Activated naive CD8-positive, alpha-beta T cell treated with anti-CD3 and anti-CD28 coated beads, Interleukin-2, amount 10 ng/mL, durations not matched to agents 7 days and 5 days (primary cell): ENCODE data around the gene HSPA4. TPM values are rescaled to one million over a fixed set of nuclear protein-coding genes. Genes with fewer than 3 reads are reported as not detected.

ENCODE experiments used
- ATAC-seq: fragments of 150-1000 bp; cut with Tn5 transposase; one replicate; pipeline ENCODE4 v1.10.0; 2021; ENCODE audit warnings: low read depth, moderate library complexity
- POLR2A ChIA-PET: fragments of 350-600 bp; sonication (Branson Sonifier 250); formaldehyde crosslinking; loops from one replicate; lab custom pipeline; 2021; ENCODE audit warnings: antibody characterized with exemption; lab: Charles Lee
- DNase-seq: peaks from one replicate; pipeline ENCODE4 v3.0.0; 2021
- H3K27ac Mint-ChIP-seq: one replicate; pipeline ENCODE4 v1.8.0; 2022; ENCODE audit warnings: mild to moderate bottlenecking, mixed read lengths
- H3K27me3 Mint-ChIP-seq: one replicate; pipeline ENCODE4 v1.8.0; 2022; ENCODE audit warnings: mild to moderate bottlenecking, moderate library complexity, mixed read lengths
- H3K36me3 Mint-ChIP-seq: one replicate; pipeline ENCODE4 v1.8.0; 2021; ENCODE audit warnings: mild to moderate bottlenecking, mixed read lengths
- H3K4me1 Mint-ChIP-seq: one replicate; pipeline ENCODE4 v1.8.0; 2021; ENCODE audit warnings: mixed read lengths
- H3K4me3 Mint-ChIP-seq: one replicate; pipeline ENCODE4 v1.8.0; 2022; ENCODE audit warnings: mild to moderate bottlenecking, moderate library complexity, mixed read lengths
- H3K9me3 Mint-ChIP-seq: one replicate; pipeline ENCODE4 v1.8.0; 2021; ENCODE audit warnings: mixed read lengths
- total RNA-seq, 2 experiments: library from RNA; stranded (reverse); gene quantifications; one replicate each; pipeline ENCODE4 v1.2.3, GENCODE V29; 2021

The HSPA4 gene
- total RNA-seq, 2 experiments from 2014 or later, result 78.9 to 83.2 TPM

GRCh38 chr5:133113331-133114061, 61.7 kb downstream of the HSPA4 start:
- Mint-ChIP-seq H3K4me1 (peaks cover 5% of the 10 kb centered on the region), H3K36me3 (no peaks in the 10 kb centered on the region), H3K27me3 (peaks cover under 1% of the 10 kb centered on the region), H3K27ac (no peak overlapping the region), H3K4me3 (no peak overlapping the region), H3K9me3 (no peaks in the 10 kb centered on the region)
- POLR2A ChIA-PET, result no interaction called here
- ATAC-seq (no peak), DNase-seq (no peak)

GRCh38 chr5:133114166-133114932, 62.5 kb downstream of the HSPA4 start:
- DNase-seq, result no peak
- no peak for ATAC-seq
- H3K27ac Mint-ChIP-seq, result no peak overlapping the region
- H3K27me3 Mint-ChIP-seq, result no peaks in the 10 kb centered on the region
- no peaks in the 10 kb centered on the region for H3K9me3 Mint-ChIP-seq
- peaks cover 5% of the 10 kb centered on the region for H3K4me1 Mint-ChIP-seq
- POLR2A ChIA-PET, result no interaction called here
- H3K4me3 Mint-ChIP-seq, result no peak overlapping the region
- no peaks in the 10 kb centered on the region for H3K36me3 Mint-ChIP-seq

- DNase-seq, result no peak
- Mint-ChIP-seq H3K9me3 (no peaks in the 10 kb centered on the region), H3K27ac (no peak overlapping the region)
Measured at GRCh38 chr5:133114933-133115310, 63.1 kb downstream of the HSPA4 start.

GRCh38 chr5:133116601-133117000, 64.8 kb downstream of the HSPA4 start:
- DNase-seq, result no peak
- Mint-ChIP-seq H3K27ac (no peak overlapping the region), H3K4me3 (no peak overlapping the region), H3K36me3 (no peaks in the 10 kb centered on the region), H3K27me3 (no peaks in the 10 kb centered on the region), H3K9me3 (no peaks in the 10 kb centered on the region), H3K4me1 (no peaks in the 10 kb centered on the region)
- POLR2A ChIA-PET, result no interaction called here
- ATAC-seq, result no peak

More at GRCh38 chr5:133114933-133115310, 63.1 kb downstream of the HSPA4 start:
- peaks cover 5% of the 10 kb centered on the region for H3K4me1 Mint-ChIP-seq
- H3K36me3 Mint-ChIP-seq, result no peaks in the 10 kb centered on the region
- H3K27me3 Mint-ChIP-seq, result no peaks in the 10 kb centered on the region
- no peak overlapping the region for H3K4me3 Mint-ChIP-seq
- ATAC-seq, result no peak
- POLR2A ChIA-PET, result no interaction called here

GRCh38 chr5:133117166-133117911, 65.5 kb downstream of the HSPA4 start:
- Mint-ChIP-seq H3K27me3 (no peaks in the 10 kb centered on the region), H3K36me3 (no peaks in the 10 kb centered on the region), H3K9me3 (no peaks in the 10 kb centered on the region), H3K4me1 (no peaks in the 10 kb centered on the region), H3K4me3 (no peak overlapping the region), H3K27ac (no peak overlapping the region)
- DNase-seq (no peak), ATAC-seq (no peak)
- POLR2A ChIA-PET, result no interaction called here

- no peak overlapping the region for H3K27ac Mint-ChIP-seq
- no peaks in the 10 kb centered on the region for H3K36me3 Mint-ChIP-seq
- no peaks in the 10 kb centered on the region for H3K9me3 Mint-ChIP-seq
- ATAC-seq (no peak), DNase-seq (no peak)
- POLR2A ChIA-PET, result no interaction called here
- H3K4me1 Mint-ChIP-seq, result no peaks in the 10 kb centered on the region
- H3K27me3 Mint-ChIP-seq, result no peaks in the 10 kb centered on the region
- no peak overlapping the region for H3K4me3 Mint-ChIP-seq
Measured at GRCh38 chr5:133117912-133118445, 66.2 kb downstream of the HSPA4 start.

- no peak overlapping the region for H3K4me3 Mint-ChIP-seq
- no peaks in the 10 kb centered on the region for H3K36me3 Mint-ChIP-seq
- no peaks in the 10 kb centered on the region for H3K9me3 Mint-ChIP-seq
- no peak for DNase-seq
- no peaks in the 10 kb centered on the region for H3K4me1 Mint-ChIP-seq
- POLR2A ChIA-PET, result no interaction called here
- no peak for ATAC-seq
- H3K27ac Mint-ChIP-seq, result no peak overlapping the region
- no peaks in the 10 kb centered on the region for H3K27me3 Mint-ChIP-seq
Measured at GRCh38 chr5:133118741-133119140, 66.9 kb downstream of the HSPA4 start.

- H3K36me3 Mint-ChIP-seq, result no peaks in the 10 kb centered on the region
- POLR2A ChIA-PET, result no interaction called here
- H3K27ac Mint-ChIP-seq, result no peak overlapping the region
- no peak for DNase-seq
- no peak overlapping the region for H3K4me3 Mint-ChIP-seq
- no peaks in the 10 kb centered on the region for H3K4me1 Mint-ChIP-seq
- H3K9me3 Mint-ChIP-seq, result no peaks in the 10 kb centered on the region
- peak; percentile 18 for ATAC-seq
- H3K27me3 Mint-ChIP-seq, result no peaks in the 10 kb centered on the region
Measured at GRCh38 chr5:133119233-133119711, 67.5 kb downstream of the HSPA4 start.

- Mint-ChIP-seq H3K27ac (no peak overlapping the region), H3K4me3 (no peak overlapping the region), H3K4me1 (no peaks in the 10 kb centered on the region), H3K27me3 (no peaks in the 10 kb centered on the region), H3K36me3 (no peaks in the 10 kb centered on the region), H3K9me3 (no peaks in the 10 kb centered on the region)
- POLR2A ChIA-PET, result no interaction called here
- no peak for ATAC-seq
- DNase-seq, result no peak
Measured at GRCh38 chr5:133120156-133120750, 68.4 kb downstream of the HSPA4 start.

- DNase-seq (no peak), ATAC-seq (no peak)
- H3K4me1 Mint-ChIP-seq, result no peaks in the 10 kb centered on the region
- no peaks in the 10 kb centered on the region for H3K27me3 Mint-ChIP-seq
- no peaks in the 10 kb centered on the region for H3K36me3 Mint-ChIP-seq
- H3K9me3 Mint-ChIP-seq, result no peaks in the 10 kb centered on the region
- H3K4me3 Mint-ChIP-seq, result no peak overlapping the region
- POLR2A ChIA-PET, result no interaction called here
- H3K27ac Mint-ChIP-seq, result no peak overlapping the region
Measured at GRCh38 chr5:133121080-133121479, 69.3 kb downstream of the HSPA4 start.

- no peaks in the 10 kb centered on the region for H3K9me3 Mint-ChIP-seq
- POLR2A ChIA-PET, result no interaction called here
- H3K4me1 Mint-ChIP-seq, result no peaks in the 10 kb centered on the region
- DNase-seq (no peak), ATAC-seq (no peak)
- no peaks in the 10 kb centered on the region for H3K27me3 Mint-ChIP-seq
- H3K4me3 Mint-ChIP-seq, result no peak overlapping the region
- H3K36me3 Mint-ChIP-seq, result no peaks in the 10 kb centered on the region
- no peak overlapping the region for H3K27ac Mint-ChIP-seq
Measured at GRCh38 chr5:133121611-133122150, 69.9 kb downstream of the HSPA4 start.

- POLR2A ChIA-PET, result no interaction called here
- no peak for ATAC-seq
- no peak overlapping the region for H3K27ac Mint-ChIP-seq
Measured at GRCh38 chr5:133122711-133123110, 70.9 kb downstream of the HSPA4 start.

GRCh38 chr5:133123297-133123696, 71.5 kb downstream of the HSPA4 start:
- H3K36me3 Mint-ChIP-seq, result no peaks in the 10 kb centered on the region

More at GRCh38 chr5:133122711-133123110, 70.9 kb downstream of the HSPA4 start:
- DNase-seq, result no peak
- no peaks in the 10 kb centered on the region for H3K4me1 Mint-ChIP-seq
- no peaks in the 10 kb centered on the region for H3K36me3 Mint-ChIP-seq
- H3K9me3 Mint-ChIP-seq, result no peaks in the 10 kb centered on the region
- H3K4me3 Mint-ChIP-seq, result no peak overlapping the region
- no peaks in the 10 kb centered on the region for H3K27me3 Mint-ChIP-seq

More at GRCh38 chr5:133123297-133123696, 71.5 kb downstream of the HSPA4 start:
- peaks cover 3% of the 10 kb centered on the region for H3K27me3 Mint-ChIP-seq
- ATAC-seq, result no peak
- H3K4me1 Mint-ChIP-seq, result no peaks in the 10 kb centered on the region
- H3K4me3 Mint-ChIP-seq, result no peak overlapping the region
- POLR2A ChIA-PET, result no interaction called here
- H3K9me3 Mint-ChIP-seq, result no peaks in the 10 kb centered on the region
- no peak for DNase-seq
- H3K27ac Mint-ChIP-seq, result no peak overlapping the region
